GM12878 (cell line): Measurements from ENCODE around the gene THADA. TPM values are rescaled to one million over a fixed set of nuclear protein-coding genes. Genes with fewer than 3 reads are reported as not detected.
A peak's percentile ranks its signal among the peaks of the same experiment; 100 is the strongest.

ENCODE experiments used
- CHD2 ChIP-seq: IDR thresholded peaks from 2 replicates; pipeline ENCODE4 v1.6.1; 2011; ENCODE audit warnings: low read depth, low read length, improper control_type of control experiment, borderline replicate concordance
- CREB1 ChIP-seq: IDR thresholded peaks from 2 replicates; pipeline ENCODE4 v1.6.1; 2012; ENCODE audit warnings: low read depth, mild to moderate bottlenecking, inconsistent platforms
- DPF2 ChIP-seq: fragments of 450-650 bp; IDR thresholded peaks from 2 replicates; pipeline ENCODE4 v1.6.1; 2017; ENCODE audit warnings: mild to moderate bottlenecking
- FOS ChIP-seq: IDR thresholded peaks from 3 replicates; pipeline ENCODE4 v1.6.1; 2011; ENCODE audit warnings: borderline replicate concordance; ENCODE audit not compliant: insufficient read length; ENCODE audit errors: extremely low read depth
- IRF3 ChIP-seq: fragments of 450-650 bp; IDR thresholded peaks from 2 replicates; pipeline ENCODE4 v1.6.1; 2014; ENCODE audit warnings: mild to moderate bottlenecking
- JUNB ChIP-seq: IDR thresholded peaks from 2 replicates; pipeline ENCODE4 v1.6.1; 2016; ENCODE audit warnings: antibody characterized with exemption, mild to moderate bottlenecking
- MEF2A ChIP-seq: IDR thresholded peaks from 2 replicates; pipeline ENCODE4 v1.6.1; 2011; ENCODE audit warnings: low read depth, mild to moderate bottlenecking, low read length, moderate library complexity; ENCODE audit not compliant: insufficient read depth
- NFYB ChIP-seq: IDR thresholded peaks from 2 replicates; pipeline ENCODE4 v1.6.1; 2011; ENCODE audit warnings: low read depth, mild to moderate bottlenecking, low read length, improper control_type of control experiment, moderate library complexity; ENCODE audit not compliant: insufficient read depth
- SIN3A ChIP-seq: IDR thresholded peaks from 2 replicates; pipeline ENCODE4 v1.6.1; 2012; ENCODE audit warnings: low read depth, low read length, improper control_type of control experiment
- SP1 ChIP-seq: IDR thresholded peaks from one replicate; pipeline ENCODE4 v1.6.1; 2011; ENCODE audit warnings: low read depth, low read length
- polyA plus RNA-seq, 11 experiments: library from polyadenylated mRNA; depleted of rRNA in 4 of 11; unstranded in 6 of 11; stranded (reverse) in 5 of 11; fragments of >200 nt; fragmentation: Nextera tagmentation in 4 of 11; fragmentation: Illumina TruSeq in 1 of 11; extraction: Ambion mirVana in 4 of 11; extraction: Trizol in 1 of 11; gene quantifications; 1 replicate in 1 of 11; 2 replicates in 10 of 11; pipeline versions ENCODE4 v1.2.1 to v1.2.3, GENCODE V29; 2011 to 2016; ENCODE audit warnings: inconsistent platforms in 2 of 11, missing spikeins in 2 of 11, low read depth in 1 of 11
- total RNA-seq, 4 experiments: library from RNA; depleted of rRNA in 3 of 4; stranded (reverse); fragments of >200 nt in 3 of 4; fragmentation: Illumina TruSeq in 1 of 4; extraction: Trizol in 1 of 4; gene quantifications; 2 replicates each; pipeline versions ENCODE4 v1.2.1 to v1.2.3, GENCODE V29; 2013 to 2021
- TF ChIP-seq, protein P1 (sequence below): fragments of 450-650 bp; IDR thresholded peaks from 2 replicates; pipeline ENCODE4 v1.6.1; 2016; ENCODE audit warnings: mild to moderate bottlenecking

The THADA gene
- total and polyA plus RNA-seq, 10 of the 15 experiments (the other 5 are each of a cell fraction or from before 2014, with no cell fraction given) = 14.6 to 33.2 (median 23.2) TPM

DNA sequence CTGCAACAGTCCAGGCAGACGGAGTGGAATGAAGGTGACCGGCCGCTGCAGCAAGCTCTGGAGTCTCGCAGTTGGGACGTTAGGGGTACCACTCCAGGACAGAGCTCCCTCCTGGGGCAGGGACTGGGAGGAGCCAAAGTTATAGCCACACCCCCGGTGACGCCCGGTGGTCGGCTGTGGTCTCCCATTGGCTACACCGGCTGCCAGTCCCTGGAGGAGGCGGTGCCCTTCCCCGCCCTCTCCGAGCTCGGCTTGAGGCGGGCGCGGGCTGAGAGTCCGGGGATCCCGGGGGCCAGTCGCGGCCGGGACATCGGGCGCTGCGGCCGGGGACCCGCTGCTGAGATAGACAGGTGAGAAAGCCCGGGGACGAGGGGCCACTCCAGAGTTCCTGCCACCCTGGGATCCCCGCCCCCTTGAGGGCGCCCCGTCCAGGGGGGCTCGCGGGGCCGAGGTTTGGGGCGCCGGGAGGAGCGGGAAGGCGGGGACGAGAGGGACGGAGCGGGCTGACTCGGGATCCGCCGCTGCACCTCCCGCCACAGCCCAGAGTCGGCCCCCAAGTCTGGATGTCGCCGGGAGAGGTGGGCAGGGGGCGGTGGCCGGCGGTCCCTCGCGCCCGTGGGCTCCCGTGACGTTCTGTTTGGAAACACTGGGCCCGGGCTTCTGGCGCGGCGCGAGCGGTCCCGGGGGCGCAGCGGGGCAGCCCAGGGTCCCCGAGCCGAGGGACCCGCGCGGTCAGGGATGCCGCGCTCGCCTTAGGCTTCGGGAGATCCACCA lies 41.4 kb upstream of the THADA start, which contains the start of gene PLEKHH2 (continued):
- no peak for TF ChIP-seq SIN3A
- TF ChIP-seq SP1 = peak; percentile 92
- TF ChIP-seq MEF2A = no peak
- peak; percentile 65; the same call in 1 of the 2 replicates for TF ChIP-seq CREB1
- TF ChIP-seq FOS = peak; percentile 21
- TF ChIP-seq DPF2 = peak; percentile 76
- no peak for TF ChIP-seq JUNB
- TF ChIP-seq, protein P1, sequence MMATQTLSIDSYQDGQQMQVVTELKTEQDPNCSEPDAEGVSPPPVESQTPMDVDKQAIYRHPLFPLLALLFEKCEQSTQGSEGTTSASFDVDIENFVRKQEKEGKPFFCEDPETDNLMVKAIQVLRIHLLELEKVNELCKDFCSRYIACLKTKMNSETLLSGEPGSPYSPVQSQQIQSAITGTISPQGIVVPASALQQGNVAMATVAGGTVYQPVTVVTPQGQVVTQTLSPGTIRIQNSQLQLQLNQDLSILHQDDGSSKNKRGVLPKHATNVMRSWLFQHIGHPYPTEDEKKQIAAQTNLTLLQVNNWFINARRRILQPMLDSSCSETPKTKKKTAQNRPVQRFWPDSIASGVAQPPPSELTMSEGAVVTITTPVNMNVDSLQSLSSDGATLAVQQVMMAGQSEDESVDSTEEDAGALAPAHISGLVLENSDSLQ = peak; percentile 98
- peak; percentile 58; the same call in 1 of the 2 replicates for TF ChIP-seq CHD2
- TF ChIP-seq NFYB = peak; percentile 93
- TF ChIP-seq IRF3 = 0 out of 2 replicates have a peak, but pooled peaks have one; percentile 41
